Measurements from ENCODE around the gene KTN1.

Gene KTN1

GRCh38 chr14:55603401-55603953 is 23.5 kb downstream of the KTN1 start:
- peaks cover 11% of the 10 kb centered on the region for H3K4me1 ChIP-seq
- no peaks in the 10 kb centered on the region for H3K9me3 ChIP-seq (ENCODE audit: control insufficient read depth, low read length)
- H3K27ac ChIP-seq = no peak overlapping the region
- no peak overlapping the region for H3K9ac ChIP-seq
- H2AFZ ChIP-seq = no peak overlapping the region
- H3K36me3 ChIP-seq (ENCODE audit: control insufficient read depth, insufficient read depth, low read length) = no peaks in the 10 kb centered on the region
- TF ChIP-seq CTCF (IDR thresholded peaks at IDR 0.05) = no peak
- no peak overlapping the region for H3K4me2 ChIP-seq (ENCODE audit: low read length)
- H3K27me3 ChIP-seq (ENCODE audit: control insufficient read depth, insufficient read depth, low read length) = no peaks in the 10 kb centered on the region
- peaks cover 28% of the 10 kb centered on the region for H3K79me2 ChIP-seq
- no peak overlapping the region for H3K4me3 ChIP-seq (ENCODE audit: low read depth, low read length)

- no peak overlapping the region for H2AFZ ChIP-seq
- H3K4me3 ChIP-seq (ENCODE audit: low read depth, low read length) = no peak overlapping the region
- no peak overlapping the region for H3K4me2 ChIP-seq (ENCODE audit: low read length)
- H3K4me1 ChIP-seq = peaks cover 14% of the 10 kb centered on the region
- H3K9ac ChIP-seq = no peak overlapping the region
- no peaks in the 10 kb centered on the region for H3K27me3 ChIP-seq (ENCODE audit: control insufficient read depth, insufficient read depth, low read length)
- H3K9me3 ChIP-seq (ENCODE audit: control insufficient read depth, low read length) = no peaks in the 10 kb centered on the region
- no peak overlapping the region for H3K27ac ChIP-seq
- TF ChIP-seq CTCF (IDR thresholded peaks at IDR 0.05) = no peak
- H3K79me2 ChIP-seq = peaks cover 24% of the 10 kb centered on the region
- H3K36me3 ChIP-seq (ENCODE audit: control insufficient read depth, insufficient read depth, low read length) = no peaks in the 10 kb centered on the region
These were observed 24.5 kb downstream of the KTN1 start for GRCh38 chr14:55604488-55604887.

GRCh38 chr14:55604900-55605418 is 25.0 kb downstream of the KTN1 start:
- H3K4me2 ChIP-seq (ENCODE audit: low read length) = no peak overlapping the region
- no peak overlapping the region for H3K4me3 ChIP-seq (ENCODE audit: low read depth, low read length)
- H3K4me1 ChIP-seq = peaks cover 14% of the 10 kb centered on the region
- TF ChIP-seq CTCF (IDR thresholded peaks at IDR 0.05) = no peak
- no peak overlapping the region for H3K27ac ChIP-seq
- no peaks in the 10 kb centered on the region for H3K36me3 ChIP-seq (ENCODE audit: control insufficient read depth, insufficient read depth, low read length)
- H3K79me2 ChIP-seq = peaks cover 24% of the 10 kb centered on the region
- no peak overlapping the region for H3K9ac ChIP-seq
- H3K9me3 ChIP-seq (ENCODE audit: control insufficient read depth, low read length) = no peaks in the 10 kb centered on the region
- H3K27me3 ChIP-seq (ENCODE audit: control insufficient read depth, insufficient read depth, low read length) = no peaks in the 10 kb centered on the region
- H2AFZ ChIP-seq = no peak overlapping the region

- Histone ChIP-seq H3K79me2 (peaks cover 23% of the 10 kb centered on the region), H2AFZ (no peak overlapping the region), H3K9ac (no peak overlapping the region), H3K9me3 (ENCODE audit: control insufficient read depth, low read length) (no peaks in the 10 kb centered on the region), H3K4me2 (ENCODE audit: low read length) (peak overlapping the region; percentile 53), H3K27me3 (ENCODE audit: control insufficient read depth, insufficient read depth, low read length) (no peaks in the 10 kb centered on the region), H3K36me3 (ENCODE audit: control insufficient read depth, insufficient read depth, low read length) (no peaks in the 10 kb centered on the region), H3K4me3 (ENCODE audit: low read depth, low read length) (no peak overlapping the region), H3K27ac (no peak overlapping the region), H3K4me1 (peaks cover 14% of the 10 kb centered on the region)
- no peak for TF ChIP-seq CTCF (IDR thresholded peaks at IDR 0.05)
These were observed 25.8 kb downstream of the KTN1 start for GRCh38 chr14:55605793-55606192.

DNA sequence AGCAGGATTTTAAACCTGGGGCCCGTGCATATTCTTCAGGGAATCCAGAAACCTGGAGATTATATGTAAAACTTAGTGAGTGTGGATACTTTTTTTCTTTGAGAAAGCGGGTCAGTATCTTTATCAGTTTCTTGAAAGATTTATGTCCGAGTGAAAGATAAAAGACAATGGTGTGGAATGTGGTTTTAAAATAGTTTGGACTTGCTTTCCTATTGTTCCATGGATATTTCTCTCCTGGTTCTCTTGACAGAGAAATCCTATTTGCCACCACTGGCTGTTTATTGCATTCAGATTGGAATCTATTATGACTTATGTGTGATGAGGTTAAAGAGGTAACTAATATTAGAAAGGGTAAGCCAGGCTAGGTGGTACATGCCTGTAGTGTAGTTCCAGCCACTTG is 27.4 kb downstream of the KTN1 start:
- no peaks in the 10 kb centered on the region for H3K9me3 ChIP-seq (ENCODE audit: control insufficient read depth, low read length)
- peaks cover 12% of the 10 kb centered on the region for H3K4me1 ChIP-seq
- no peak overlapping the region for H3K4me3 ChIP-seq (ENCODE audit: low read depth, low read length)
- H3K27me3 ChIP-seq (ENCODE audit: control insufficient read depth, insufficient read depth, low read length) = no peaks in the 10 kb centered on the region
- no peak for TF ChIP-seq CTCF (IDR thresholded peaks at IDR 0.05)
- H3K9ac ChIP-seq = no peak overlapping the region
- H3K27ac ChIP-seq = no peak overlapping the region
- H3K4me2 ChIP-seq (ENCODE audit: low read length) = no peak overlapping the region
- no peak overlapping the region for H2AFZ ChIP-seq
- no peaks in the 10 kb centered on the region for H3K36me3 ChIP-seq (ENCODE audit: control insufficient read depth, insufficient read depth, low read length)
- H3K79me2 ChIP-seq = peaks cover 21% of the 10 kb centered on the region

Data from parathyroid adenoma (tissue), 2 donors.